GM21447 (cell line): ENCODE data around the gene MEF2C.
A peak's percentile ranks its signal among the peaks of the same experiment; 100 is the strongest.

Experiments
- ATAC-seq: cut with Tn5 transposase; IDR thresholded peaks from one replicate; pipeline ENCODE4 v1.9.1; 2021; ENCODE audit not compliant: unreplicated experiment

The MEF2C gene

GRCh38 chr5:88769165-88769564 is 113.8 kb downstream of the MEF2C start:
- ATAC-seq: no peak

- no peak for ATAC-seq
Observed at GRCh38 chr5:88768411-88768810, 114.6 kb downstream of the MEF2C start.

GRCh38 chr5:88765798-88766197 is 117.2 kb downstream of the MEF2C start:
- ATAC-seq: no peak

- ATAC-seq: no peak
Observed at GRCh38 chr5:88765171-88765570, 117.8 kb downstream of the MEF2C start.

- ATAC-seq: peak; percentile 45
Observed at GRCh38 chr5:88761939-88762338, 121.0 kb downstream of the MEF2C start.

GRCh38 chr5:88761269-88761850 is 121.6 kb downstream of the MEF2C start:
- peak; percentile 23 for ATAC-seq

GRCh38 chr5:88760527-88760926 is 122.5 kb downstream of the MEF2C start:
- no peak for ATAC-seq

GRCh38 chr5:88758591-88758990 is 124.4 kb downstream of the MEF2C start:
- no peak for ATAC-seq

- no peak for ATAC-seq
Observed at GRCh38 chr5:88758184-88758583, 124.8 kb downstream of the MEF2C start.

- ATAC-seq: peak; percentile 56
Observed at GRCh38 chr5:88756953-88757352, 126.0 kb downstream of the MEF2C start.

- ATAC-seq: no peak
Observed at GRCh38 chr5:88748666-88749065, 134.3 kb downstream of the MEF2C start.

- ATAC-seq: peak; percentile 78
Observed at GRCh38 chr5:88746438-88746882, 136.5 kb downstream of the MEF2C start.

- ATAC-seq: no peak
Observed at GRCh38 chr5:88745093-88745696, 137.8 kb downstream of the MEF2C start.

- no peak for ATAC-seq
Observed at GRCh38 chr5:88743231-88743834, 139.7 kb downstream of the MEF2C start.

GRCh38 chr5:88741964-88742363 is 141.0 kb downstream of the MEF2C start:
- ATAC-seq: no peak

GRCh38 chr5:88740604-88741185 is 142.3 kb downstream of the MEF2C start:
- ATAC-seq: no peak

GRCh38 chr5:88736494-88736893 is 146.5 kb downstream of the MEF2C start:
- peak; percentile 34 for ATAC-seq

GRCh38 chr5:88734983-88735382 is 148.0 kb downstream of the MEF2C start:
- peak; percentile 24 for ATAC-seq

- peak; percentile 60 for ATAC-seq
Observed at GRCh38 chr5:88734191-88734640, 148.8 kb downstream of the MEF2C start.

GRCh38 chr5:88732862-88733261 is 150.1 kb downstream of the MEF2C start:
- no peak for ATAC-seq

- ATAC-seq: peak; percentile 47
Observed at GRCh38 chr5:88732181-88732633, 150.8 kb downstream of the MEF2C start.

- no peak for ATAC-seq
Observed at GRCh38 chr5:88729829-88730182, 153.2 kb downstream of the MEF2C start.
